NCI-H1417 (cell line): ENCODE results near the gene AP2A1.

Experiments used
- DNase-seq, 3 experiments: peaks; one replicate each; lab custom pipeline; 2025; lab: John Stamatoyannopoulos, UW

AP2A1 gene

GRCh38 chr19:49838885-49839588 lies 72.2 kb downstream of the AP2A1 start:
- no peak for DNase-seq

- no peak for DNase-seq
Measured at GRCh38 chr19:49839713-49840112, 72.9 kb downstream of the AP2A1 start.

- no peak for DNase-seq
Measured at GRCh38 chr19:49840321-49840720, 73.5 kb downstream of the AP2A1 start.

GRCh38 chr19:49840736-49841249 lies 74.0 kb downstream of the AP2A1 start:
- DNase-seq: no peak

GRCh38 chr19:49843265-49843664 lies 76.5 kb downstream of the AP2A1 start:
- no peak for DNase-seq

GRCh38 chr19:49844138-49845095 lies 77.6 kb downstream of the AP2A1 start:
- DNase-seq: no peak

- no peak for DNase-seq
Measured at GRCh38 chr19:49845414-49845813, 78.6 kb downstream of the AP2A1 start.

GRCh38 chr19:49846408-49846807 lies 79.6 kb downstream of the AP2A1 start:
- no peak for DNase-seq

GRCh38 chr19:49847731-49848696 lies 81.2 kb downstream of the AP2A1 start:
- peak in 1 of 3 experiments; percentile 51 for DNase-seq

- DNase-seq: no peak
Measured at GRCh38 chr19:49848938-49849337, 82.1 kb downstream of the AP2A1 start.

- DNase-seq: no peak
Measured at GRCh38 chr19:49849433-49850220, 82.8 kb downstream of the AP2A1 start.

GRCh38 chr19:49850221-49850486 lies 83.4 kb downstream of the AP2A1 start:
- no peak for DNase-seq

GRCh38 chr19:49850487-49851342 lies 83.9 kb downstream of the AP2A1 start, which contains the start of gene PTOV1:
PTOV1 (plus strand) TSS chr19:49851159.
- peak; percentile 92 to 97 (median 94) for DNase-seq

- DNase-seq: peak; percentile 41 to 50 (median 43)
Measured at GRCh38 chr19:49851456-49852259, 84.9 kb downstream of the AP2A1 start.

- no peak for DNase-seq
Measured at GRCh38 chr19:49852631-49853126, 85.9 kb downstream of the AP2A1 start.

GRCh38 chr19:49853852-49854377 lies 87.1 kb downstream of the AP2A1 start:
- no peak for DNase-seq

- no peak for DNase-seq
Measured at GRCh38 chr19:49854378-49855263, 87.8 kb downstream of the AP2A1 start.

- no peak for DNase-seq
Measured at GRCh38 chr19:49855277-49855675, 88.5 kb downstream of the AP2A1 start.
